Measurements from ENCODE around the gene CUL9. TPM values are rescaled to one million over a fixed set of nuclear protein-coding genes. Genes with fewer than 3 reads are reported as not detected.

Gene CUL9
- polyA plus RNA-seq, 1 donor (not counting 4 experiments of a cell fraction or from before 2014, with no cell fraction given), result 21.6 TPM

DNA sequence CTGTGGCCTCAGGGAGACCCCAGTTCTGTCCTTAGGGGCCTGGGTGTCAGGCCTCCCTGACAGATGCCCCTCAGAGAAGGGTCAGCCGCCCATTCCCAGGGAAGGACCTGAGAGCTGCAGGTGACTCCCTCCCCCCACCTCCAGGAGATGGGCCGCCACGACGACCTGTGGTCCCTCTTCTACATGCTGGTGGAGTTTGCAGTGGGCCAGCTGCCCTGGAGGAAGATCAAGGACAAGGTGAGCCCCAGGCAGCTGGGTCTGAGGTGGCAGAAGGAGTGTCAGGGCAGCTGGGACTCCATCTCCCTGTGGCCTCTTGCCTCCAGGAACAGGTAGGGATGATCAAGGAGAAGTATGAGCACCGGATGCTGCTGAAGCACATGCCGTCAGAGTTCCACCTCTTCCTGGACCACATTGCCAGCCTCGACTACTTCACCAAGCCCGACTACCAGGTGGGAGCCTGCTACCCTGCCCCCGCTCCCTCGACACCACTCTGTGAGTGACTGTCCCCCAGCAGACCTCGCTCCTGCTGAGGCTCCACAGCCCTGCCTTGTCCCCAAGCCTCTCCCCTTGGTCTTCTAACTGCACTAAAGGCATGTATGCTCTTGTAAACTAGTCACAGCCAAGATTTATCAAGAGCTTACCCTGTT is 73.5 kb downstream of the CUL9 start:
- H3K4me3 ChIP-seq (ENCODE audit: control insufficient read depth in 2 of 3, extremely low read depth in 1 of 3, insufficient read depth in 2 of 3, low read depth in 1 of 3, low read length in 3 of 3), result no peak overlapping the region
- no peaks in the 10 kb centered on the region for H3K9me3 ChIP-seq (ENCODE audit: control insufficient read depth, low read depth, low read length)
- dilution Hi-C loops (cut with MboI; ENCODE audit: extremely low pct_ligation_motif_present, low sequenced_read_pairs), result no loop called here
- no peak overlapping the region for H3K27ac ChIP-seq (ENCODE audit: control insufficient read depth, insufficient read depth, low read length)
- DNase-seq (ENCODE audit: low read depth, low spot score) (no peak), FAIRE-seq (no peak)
- H3K79me2 ChIP-seq (ENCODE audit: control insufficient read depth, insufficient read depth, low read length), result no peaks in the 10 kb centered on the region
- no peak overlapping the region for H2AFZ ChIP-seq (ENCODE audit: control insufficient read depth, low read length)
- no peaks in the 10 kb centered on the region for H4K20me1 ChIP-seq (ENCODE audit: control insufficient read depth, extremely low read depth, insufficient read depth, low read length)
- no peaks in the 10 kb centered on the region for H3K9me1 ChIP-seq (ENCODE audit: control insufficient read depth, extremely low read depth, insufficient read depth, low read length)
- no peaks in the 10 kb centered on the region for H3K36me3 ChIP-seq (ENCODE audit: control insufficient read depth in 2 of 2, extremely low read depth in 1 of 2, insufficient read depth in 2 of 2, low read length in 2 of 2)
- no peaks in the 10 kb centered on the region for H3K4me1 ChIP-seq (ENCODE audit: control insufficient read depth, extremely low read depth, insufficient read depth, low read length)
- H3K27me3 ChIP-seq (ENCODE audit: control insufficient read depth, extremely low read depth, insufficient read depth, low read length), result peaks cover 23% of the 10 kb centered on the region
- TF ChIP-seq EZH2 (IDR thresholded peaks at IDR 0.05; ENCODE audit: low read length) (no peak), CTCF (optimal IDR thresholded peaks at IDR 0.05 in 1 of 3, IDR thresholded peaks at IDR 0.05 in 1 of 3, conservative IDR thresholded peaks at IDR 0.05 in 1 of 3; ENCODE audit: extremely low read depth in 1 of 3, insufficient read depth in 2 of 3, low read length in 3 of 3) (no peak)
- H3K4me2 ChIP-seq (ENCODE audit: control insufficient read depth, extremely low read depth, insufficient read depth, low read depth, low read length), result no peak overlapping the region
- no peak overlapping the region for H3K9ac ChIP-seq (ENCODE audit: control insufficient read depth, extremely low read depth, insufficient read depth, low read length)

DNA sequence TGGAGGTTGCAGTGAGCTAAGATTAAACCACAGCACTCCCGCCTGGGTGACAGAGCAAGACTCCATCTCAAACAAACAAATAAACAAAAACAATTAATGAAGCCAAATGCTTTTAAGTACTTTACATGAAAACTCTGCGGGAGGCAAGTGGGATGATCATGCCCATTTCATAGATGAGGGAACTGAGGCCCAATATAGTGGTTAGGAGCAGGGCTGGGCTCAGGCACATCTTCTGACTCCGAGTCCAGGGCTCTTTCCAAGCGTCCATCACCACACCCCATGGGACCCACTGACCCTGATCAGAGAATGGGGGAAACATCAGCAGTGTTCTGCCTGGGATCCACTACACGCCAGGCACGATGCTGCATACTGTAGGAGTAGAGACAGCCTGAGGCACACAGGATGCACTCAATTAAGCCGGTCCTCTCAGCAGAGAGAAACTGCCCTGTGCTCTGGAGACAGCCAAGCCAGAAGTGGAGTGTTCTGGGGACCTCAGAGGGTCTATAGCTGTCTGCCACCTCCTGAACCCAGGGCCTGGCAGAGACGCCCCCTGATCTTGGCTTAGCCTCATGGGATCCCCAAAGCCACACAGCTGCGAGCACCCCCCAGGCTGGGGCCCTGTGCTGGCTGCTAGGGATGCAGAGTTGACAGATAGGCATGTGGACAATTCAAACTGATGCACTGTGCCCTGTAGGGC is 74.8 kb downstream of the CUL9 start:
- Histone ChIP-seq H3K4me1 (ENCODE audit: control insufficient read depth, extremely low read depth, insufficient read depth, low read length) (no peaks in the 10 kb centered on the region), H4K20me1 (ENCODE audit: control insufficient read depth, extremely low read depth, insufficient read depth, low read length) (no peaks in the 10 kb centered on the region), H3K27ac (ENCODE audit: control insufficient read depth, insufficient read depth, low read length) (no peak overlapping the region), H3K36me3 (ENCODE audit: control insufficient read depth in 2 of 2, extremely low read depth in 1 of 2, insufficient read depth in 2 of 2, low read length in 2 of 2) (no peaks in the 10 kb centered on the region), H3K27me3 (ENCODE audit: control insufficient read depth, extremely low read depth, insufficient read depth, low read length) (peaks cover 11% of the 10 kb centered on the region), H3K9ac (ENCODE audit: control insufficient read depth, extremely low read depth, insufficient read depth, low read length) (no peak overlapping the region), H3K9me1 (ENCODE audit: control insufficient read depth, extremely low read depth, insufficient read depth, low read length) (no peaks in the 10 kb centered on the region), H3K4me2 (ENCODE audit: control insufficient read depth, extremely low read depth, insufficient read depth, low read depth, low read length) (no peak overlapping the region), H3K4me3 (ENCODE audit: control insufficient read depth in 2 of 3, extremely low read depth in 1 of 3, insufficient read depth in 2 of 3, low read depth in 1 of 3, low read length in 3 of 3) (no peak overlapping the region), H3K9me3 (ENCODE audit: control insufficient read depth, low read depth, low read length) (no peaks in the 10 kb centered on the region), H2AFZ (ENCODE audit: control insufficient read depth, low read length) (no peak overlapping the region), H3K79me2 (ENCODE audit: control insufficient read depth, insufficient read depth, low read length) (no peaks in the 10 kb centered on the region)
- DNase-seq (ENCODE audit: low read depth, low spot score) (no peak), FAIRE-seq (no peak)
- TF ChIP-seq CTCF (optimal IDR thresholded peaks at IDR 0.05 in 1 of 3, IDR thresholded peaks at IDR 0.05 in 1 of 3, conservative IDR thresholded peaks at IDR 0.05 in 1 of 3; ENCODE audit: extremely low read depth in 1 of 3, insufficient read depth in 2 of 3, low read length in 3 of 3) (no peak), EZH2 (IDR thresholded peaks at IDR 0.05; ENCODE audit: low read length) (no peak)
- dilution Hi-C loops (cut with MboI; ENCODE audit: extremely low pct_ligation_motif_present, low sequenced_read_pairs), result no loop called here
